GM12891 (cell line): ENCODE data around the gene ANO5.

Experiments used
- PAX5 ChIP-seq: IDR thresholded peaks from 2 replicates; pipeline ENCODE4 v1.6.1; 2011; ENCODE audit warnings: low read length, moderate library complexity, mild to moderate bottlenecking; ENCODE audit not compliant: insufficient read depth, severe bottlenecking
- POLR2A ChIP-seq: IDR thresholded peaks from 2 replicates; pipeline ENCODE4 v1.6.1; 2011; ENCODE audit warnings: low read depth, low read length, control low read depth
- POLR2AphosphoS5 ChIP-seq: IDR thresholded peaks from 2 replicates; pipeline ENCODE4 v1.6.1; 2011; ENCODE audit warnings: low read depth, low read length, control low read depth
- POU2F2 ChIP-seq: IDR thresholded peaks from 2 replicates; pipeline ENCODE4 v1.6.1; 2011; ENCODE audit warnings: low read depth, mild to moderate bottlenecking, control low read depth, low read length, moderate library complexity
- SPI1 ChIP-seq: IDR thresholded peaks from 2 replicates; pipeline ENCODE4 v1.6.1; 2011; ENCODE audit warnings: low read depth, low read length, control low read depth
- TAF1 ChIP-seq: IDR thresholded peaks from 2 replicates; pipeline ENCODE4 v1.6.1; 2011; ENCODE audit warnings: low read depth, low read length, control low read depth

DNA sequence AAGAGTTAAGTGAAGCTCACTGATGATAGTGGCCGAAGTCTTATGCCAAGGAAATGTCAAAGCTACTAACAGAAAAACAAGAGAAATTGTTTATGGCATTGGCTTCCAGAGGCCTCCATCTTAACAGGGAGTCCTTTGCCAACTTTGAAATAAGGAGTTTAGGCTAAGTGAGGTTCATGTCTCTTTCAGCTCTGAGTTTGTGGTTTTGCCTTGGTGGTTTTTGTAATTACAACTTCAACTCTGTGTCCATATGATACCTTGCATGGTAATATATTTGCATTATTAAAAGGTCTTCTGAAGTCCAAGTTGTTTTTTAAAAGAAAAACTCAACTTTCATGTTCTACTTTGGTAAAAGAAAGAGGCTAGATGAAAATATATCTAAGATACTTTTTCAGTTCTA, 31.4 kb upstream of the ANO5 start:
- TF ChIP-seq TAF1: no peak
- TF ChIP-seq PAX5: no peak
- TF ChIP-seq POLR2AphosphoS5: no peak
- no peak for TF ChIP-seq SPI1
- no peak for TF ChIP-seq POLR2A
- TF ChIP-seq POU2F2: no peak
